Left hindlimb (tissue), 1 donor: ENCODE results near the gene COX7B2.

Source experiments
- DNase-seq: peaks from one replicate; pipeline ENCODE4 v3.0.0-alpha.2; 2018

Gene COX7B2

DNA sequence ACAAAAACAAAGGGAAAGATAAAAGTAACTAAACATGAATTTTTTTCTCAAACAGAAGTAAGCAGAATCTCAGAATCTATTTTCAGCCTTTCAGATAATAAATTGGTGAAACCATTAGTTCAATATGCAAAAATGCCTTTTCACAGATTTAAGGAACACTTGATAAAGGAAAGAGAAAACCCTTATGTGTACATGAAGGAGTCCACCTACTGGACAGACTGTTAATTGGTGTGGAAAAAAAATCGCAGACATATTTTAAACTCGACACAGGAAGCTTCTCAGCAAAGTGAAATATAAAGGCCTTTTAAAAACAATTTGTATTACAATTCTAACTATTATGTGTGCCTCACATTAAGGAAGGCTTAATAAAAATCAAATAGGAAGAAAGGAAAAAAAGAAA lies 22.3 kb downstream of the COX7B2 start:
- DNase-seq, result no peak

DNA sequence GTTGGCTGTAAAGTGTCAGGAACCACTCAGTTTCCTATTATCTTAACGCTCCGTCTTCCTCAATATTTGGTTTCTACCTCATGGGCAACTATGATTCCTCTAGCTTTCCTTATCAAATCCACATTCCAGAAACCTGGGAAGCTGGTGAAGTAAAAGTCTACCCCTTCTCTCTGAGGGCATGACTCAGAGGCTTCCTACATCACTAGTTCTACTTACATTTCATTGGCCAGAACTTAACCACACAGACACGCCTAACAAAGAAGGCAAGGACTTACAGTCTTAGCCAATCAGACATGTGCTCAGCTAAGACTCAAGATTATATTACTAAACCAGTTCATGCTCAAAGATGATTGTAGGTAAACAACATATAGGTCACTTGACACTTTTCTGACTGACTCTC lies 30.4 kb downstream of the COX7B2 start:
- no peak for DNase-seq

DNA sequence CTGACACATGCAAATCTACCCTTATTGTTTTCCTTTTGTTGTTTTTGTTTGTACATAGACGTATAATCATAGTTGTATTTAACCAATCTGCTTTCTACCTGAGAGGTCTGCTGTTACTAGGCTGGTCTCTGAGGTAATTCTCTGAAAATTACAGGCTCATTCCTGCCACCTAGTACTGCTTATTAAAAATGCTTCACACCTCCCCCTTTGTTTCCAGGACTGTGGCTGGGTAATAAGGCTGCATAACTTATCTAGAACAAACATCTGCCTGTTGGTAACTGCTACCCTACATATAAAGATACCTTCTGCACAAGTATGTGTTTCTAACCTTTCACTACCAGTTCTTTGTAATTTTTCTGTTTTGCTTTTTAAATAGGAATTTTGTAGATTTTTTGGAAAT lies 34.2 kb downstream of the COX7B2 start:
- no peak for DNase-seq

DNA sequence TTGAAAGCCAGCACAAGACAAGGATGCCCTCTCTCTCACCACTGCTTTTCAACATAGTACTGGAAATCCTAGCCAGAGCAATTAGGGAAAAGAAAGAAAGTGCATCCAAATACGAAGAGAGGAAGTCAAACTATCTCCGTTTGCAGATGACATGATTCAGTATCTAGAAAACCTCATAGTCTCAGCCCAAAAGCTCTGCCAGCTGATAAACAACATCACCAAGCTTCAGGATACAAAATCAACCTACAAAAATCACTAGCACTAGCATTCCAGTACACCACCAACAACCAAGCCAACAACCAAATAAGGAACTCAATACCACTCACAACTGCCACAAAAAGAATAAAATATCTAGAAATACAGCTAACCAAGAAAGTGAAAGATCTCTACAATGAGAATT lies 38.6 kb downstream of the COX7B2 start:
- no peak for DNase-seq

DNA sequence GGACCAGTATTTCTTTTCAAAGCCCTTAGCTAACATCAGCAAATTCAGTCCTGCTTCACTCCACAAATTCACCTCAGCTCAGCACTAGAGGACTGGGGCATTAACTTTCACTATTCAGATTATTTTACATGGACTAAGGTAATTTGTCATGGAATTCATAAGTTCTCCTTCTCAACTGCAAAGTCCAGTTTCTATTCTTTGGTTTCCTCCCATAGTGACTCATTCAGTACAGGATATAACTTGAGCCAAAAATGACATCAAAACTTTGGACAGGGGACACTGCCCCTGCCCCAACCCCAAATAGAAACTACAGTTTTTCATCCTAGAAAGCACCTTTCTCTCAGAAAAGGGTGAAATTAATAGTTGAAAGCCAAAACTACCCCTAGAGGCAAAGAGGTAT lies 52.7 kb downstream of the COX7B2 start:
- no peak for DNase-seq

DNA sequence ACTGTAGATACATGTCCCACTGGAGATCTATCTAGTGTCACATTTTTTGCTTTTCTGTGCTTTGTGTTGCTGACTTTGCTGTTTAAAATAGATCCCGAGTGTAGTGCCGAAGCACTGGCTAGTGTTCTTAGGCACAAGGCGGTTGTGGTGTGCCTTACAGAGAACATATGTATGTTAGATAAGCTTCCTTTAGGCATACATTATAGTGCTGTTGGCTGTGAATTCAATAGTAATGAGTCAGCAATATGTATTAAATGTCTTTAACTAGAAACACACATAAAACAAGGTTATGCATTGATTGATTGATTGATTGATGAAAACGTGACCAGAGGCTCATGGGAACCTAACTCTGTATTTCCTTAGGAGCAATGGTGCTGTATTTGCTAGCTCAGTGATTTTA lies 56.2 kb downstream of the COX7B2 start:
- no peak for DNase-seq

DNA sequence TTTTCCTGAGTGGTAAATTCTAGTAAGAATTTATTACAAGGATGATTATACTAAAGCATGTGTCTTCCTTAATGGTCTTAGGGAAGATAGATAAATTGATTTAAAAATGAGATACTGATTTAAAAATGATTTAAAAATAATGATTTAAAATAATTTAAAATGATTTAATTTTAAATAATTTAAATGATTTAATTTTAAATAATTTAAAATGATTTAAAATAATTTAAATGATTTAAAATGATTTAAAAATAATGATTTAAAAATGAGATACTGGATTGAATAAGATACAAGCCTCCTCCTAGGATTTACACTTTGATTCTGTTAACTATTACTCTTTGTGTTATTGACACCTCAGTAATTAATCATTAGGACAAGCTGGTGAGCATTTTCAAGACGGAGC lies 59.0 kb downstream of the COX7B2 start:
- DNase-seq, result no peak

DNA sequence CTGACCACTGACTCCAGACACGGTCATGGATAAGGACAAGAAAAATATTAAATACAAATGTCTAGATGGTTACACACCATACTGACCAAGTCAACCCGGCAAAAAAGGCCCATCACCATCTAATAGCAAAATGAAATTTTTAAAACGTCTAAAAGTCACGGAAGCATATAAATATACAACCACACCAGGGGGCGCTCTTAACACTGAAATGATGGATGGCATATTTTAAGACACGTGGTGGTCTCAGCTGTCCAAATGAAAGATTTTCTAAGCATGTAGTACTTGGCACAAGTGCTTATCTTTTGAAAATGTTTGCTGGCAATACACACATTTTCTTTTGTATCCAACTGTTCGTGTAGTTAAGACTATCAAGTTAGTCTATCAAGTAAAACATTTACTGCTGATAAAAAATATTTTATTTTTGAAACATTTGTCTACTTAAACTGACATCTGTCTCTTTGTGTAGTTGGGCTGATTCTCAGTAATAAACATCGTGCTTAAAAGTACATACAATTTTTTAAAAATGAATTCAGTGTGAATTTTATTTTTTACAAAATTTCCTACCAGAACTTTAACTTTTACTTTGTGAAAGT lies 64.6 kb downstream of the COX7B2 start:
- no peak for DNase-seq

DNA sequence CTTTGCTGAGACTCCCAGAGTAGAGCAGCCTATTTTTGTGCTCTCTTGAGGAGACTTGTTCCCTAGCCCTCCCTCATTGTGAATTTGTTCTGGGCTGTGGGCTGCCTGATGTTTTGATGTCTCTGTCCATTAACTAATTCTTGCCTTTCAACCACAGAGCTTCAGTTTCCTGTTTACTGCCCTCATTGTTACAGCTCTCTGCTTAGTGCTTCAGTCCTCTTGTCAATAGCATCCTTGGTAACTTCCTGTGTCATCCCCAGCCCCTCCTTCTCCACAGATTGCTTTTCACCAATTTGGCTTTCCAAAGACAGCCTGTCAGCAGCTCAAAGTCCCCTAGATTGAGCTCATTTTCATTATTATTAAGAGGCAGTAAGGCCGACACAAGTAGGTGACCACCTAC lies 69.9 kb downstream of the COX7B2 start:
- no peak for DNase-seq

DNA sequence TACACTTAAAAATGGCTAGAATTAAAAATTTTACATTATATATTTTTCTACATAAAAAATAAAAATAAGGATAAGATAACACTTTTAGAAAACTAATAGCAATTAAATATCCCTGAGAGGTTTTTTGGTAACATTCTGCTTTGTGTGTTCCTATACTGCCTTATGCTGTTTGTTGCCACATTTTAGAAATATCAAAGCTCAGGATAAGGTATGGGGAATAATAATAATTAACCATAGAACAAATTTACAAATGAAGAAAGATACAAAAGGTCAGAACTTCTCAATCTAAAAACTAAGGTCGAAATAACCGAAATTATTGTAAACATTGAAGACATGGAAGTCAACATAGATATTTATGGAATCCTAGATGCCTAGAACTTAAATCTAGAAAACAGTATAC lies 71.4 kb downstream of the COX7B2 start:
- no peak for DNase-seq

DNA sequence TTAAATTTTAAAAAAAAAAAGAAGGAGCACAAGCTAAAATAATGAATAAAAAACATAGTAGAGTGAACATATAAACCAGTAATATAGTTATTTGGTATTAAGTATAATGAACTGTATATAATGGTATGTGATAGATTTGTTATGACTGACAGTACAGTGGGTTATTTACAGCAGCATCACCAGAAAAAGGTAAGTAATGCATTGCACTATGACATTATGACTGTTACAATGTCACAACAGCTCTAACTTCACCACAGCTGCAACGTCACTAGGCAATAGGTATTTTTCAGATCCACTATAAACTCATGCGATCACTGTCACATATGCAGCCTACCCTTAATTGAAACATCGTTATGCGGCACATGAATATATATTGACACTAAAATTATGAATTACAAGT lies 72.5 kb downstream of the COX7B2 start:
- no peak for DNase-seq

DNA sequence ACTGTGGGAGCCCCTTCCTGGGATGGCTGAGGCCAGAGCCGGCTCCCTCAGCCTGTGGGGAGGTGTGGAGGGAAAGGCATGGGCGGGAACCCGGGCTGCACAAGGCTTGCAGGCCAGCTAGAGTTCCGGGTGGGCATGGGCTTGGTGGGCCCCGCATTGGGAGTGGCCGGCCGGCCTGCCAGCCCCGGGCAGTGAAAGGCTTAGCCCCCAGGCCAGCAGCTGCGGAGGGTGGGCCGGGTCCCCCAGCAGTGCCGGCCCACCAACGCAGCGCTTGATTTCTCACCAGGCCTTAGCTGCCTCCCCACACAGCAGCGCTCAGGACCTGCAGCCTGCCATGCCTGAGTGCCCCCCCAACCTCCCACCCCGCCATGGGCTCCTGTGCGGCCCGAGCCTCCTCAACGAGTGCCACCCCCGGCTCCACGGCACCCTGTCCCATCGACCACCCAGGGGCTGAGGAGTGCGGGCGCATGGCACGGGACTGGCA lies 78.0 kb downstream of the COX7B2 start:
- no peak for DNase-seq

DNA sequence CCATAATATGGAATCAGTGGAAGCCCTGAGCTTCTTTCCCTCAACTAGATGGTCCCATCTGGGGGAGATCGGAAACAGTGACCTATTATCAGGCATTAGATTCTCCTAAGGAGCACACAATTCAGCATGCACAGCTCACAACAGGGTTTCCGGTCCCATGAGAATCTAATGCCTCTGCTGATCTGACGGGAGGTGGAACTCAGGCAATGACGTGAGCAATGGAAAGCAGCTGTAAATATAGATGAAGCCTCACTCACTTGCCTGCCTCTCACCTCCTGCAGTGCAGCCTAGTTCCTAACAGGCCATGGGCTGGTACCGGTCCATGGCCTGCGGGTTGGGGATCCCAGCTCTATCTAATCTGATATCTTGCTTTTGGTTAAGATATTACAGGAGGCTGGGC lies 88.9 kb downstream of the COX7B2 start:
- DNase-seq, result no peak

DNA sequence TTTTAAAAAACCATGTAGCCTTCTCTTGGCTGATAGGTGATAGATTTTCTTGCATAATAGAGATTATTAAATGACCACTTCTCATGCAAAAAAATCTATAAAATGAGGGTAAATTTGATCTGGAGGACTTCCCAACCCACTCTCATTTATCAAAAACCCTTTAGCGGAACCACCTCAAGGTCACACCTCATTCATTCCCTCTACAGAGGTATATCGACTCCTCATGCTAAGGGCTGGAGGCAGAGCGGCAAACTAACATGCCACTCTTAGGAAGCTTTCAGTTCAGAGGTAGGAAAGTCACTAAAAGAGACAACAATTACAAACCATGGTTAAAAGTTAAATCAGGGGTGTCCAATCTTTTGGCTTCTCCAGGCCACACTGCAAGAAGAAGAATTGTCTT lies 90.0 kb downstream of the COX7B2 start:
- DNase-seq, result no peak

DNA sequence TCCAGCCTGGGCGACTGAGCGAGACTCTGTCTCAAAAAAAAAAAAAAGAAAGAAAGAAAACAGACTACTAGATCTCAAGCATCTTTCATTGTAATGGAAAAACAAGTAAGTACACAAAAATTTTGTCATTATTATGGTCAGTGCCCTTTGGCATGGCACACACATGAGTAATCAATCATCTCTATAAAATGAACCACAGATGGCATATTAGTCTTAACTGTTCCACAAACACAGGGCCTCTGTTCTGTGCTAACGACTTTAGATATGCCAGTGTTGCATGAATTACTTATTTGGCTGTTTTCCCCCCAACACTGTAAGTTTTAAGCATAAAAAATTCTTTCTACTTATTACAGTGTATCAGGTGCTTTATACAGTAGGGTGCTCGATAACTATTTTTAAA lies 90.4 kb downstream of the COX7B2 start:
- DNase-seq, result no peak

DNA sequence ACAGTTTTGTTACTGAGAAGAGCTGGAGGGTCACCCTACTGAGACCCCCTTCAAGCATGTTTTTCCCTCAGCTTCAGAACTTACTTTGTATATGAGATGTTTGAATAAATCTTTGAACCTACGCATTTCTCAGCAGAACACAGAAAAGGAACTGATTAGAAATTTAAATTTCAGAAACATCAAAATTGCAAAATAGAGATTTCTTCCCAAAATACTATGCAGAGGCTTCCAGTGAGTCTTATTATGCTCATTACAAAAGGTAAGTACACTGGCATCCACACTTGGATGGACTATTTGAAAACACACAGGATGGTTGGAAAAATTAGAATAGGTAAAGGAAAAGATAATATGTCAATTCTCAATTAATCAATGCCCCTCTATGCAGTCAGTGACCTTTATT lies 91.2 kb downstream of the COX7B2 start:
- no peak for DNase-seq

DNA sequence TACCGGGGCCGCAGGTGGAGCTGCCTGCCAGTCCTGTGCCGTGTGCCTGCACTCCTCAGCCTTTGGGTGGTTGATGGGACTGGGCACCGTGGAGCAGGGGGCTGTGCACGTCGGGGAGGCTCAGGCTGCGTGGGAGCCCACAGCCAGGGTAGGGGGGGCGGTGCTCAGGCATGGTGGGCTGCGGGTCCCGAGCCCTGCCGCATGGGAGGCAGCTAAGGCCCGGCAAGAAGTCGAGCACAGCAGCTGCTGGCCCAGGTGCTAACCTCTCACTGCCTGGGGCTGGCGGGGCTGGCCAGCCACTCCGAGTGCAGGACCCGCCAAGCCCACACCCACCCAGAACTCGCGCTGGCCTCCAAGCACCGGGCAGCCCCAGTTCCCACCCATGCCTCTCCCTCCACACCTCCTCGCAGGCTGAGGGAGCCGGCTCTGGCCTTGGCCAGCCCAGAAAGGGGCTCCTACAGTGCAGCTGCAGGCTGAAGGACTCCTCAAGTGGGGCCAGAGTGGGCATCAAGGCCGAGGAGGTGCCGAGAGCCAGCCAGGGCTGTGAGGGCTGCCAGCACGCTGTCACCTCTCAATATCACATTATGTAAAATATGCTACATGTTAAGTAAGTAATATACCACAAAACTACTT lies 104.1 kb downstream of the COX7B2 start:
- no peak for DNase-seq

DNA sequence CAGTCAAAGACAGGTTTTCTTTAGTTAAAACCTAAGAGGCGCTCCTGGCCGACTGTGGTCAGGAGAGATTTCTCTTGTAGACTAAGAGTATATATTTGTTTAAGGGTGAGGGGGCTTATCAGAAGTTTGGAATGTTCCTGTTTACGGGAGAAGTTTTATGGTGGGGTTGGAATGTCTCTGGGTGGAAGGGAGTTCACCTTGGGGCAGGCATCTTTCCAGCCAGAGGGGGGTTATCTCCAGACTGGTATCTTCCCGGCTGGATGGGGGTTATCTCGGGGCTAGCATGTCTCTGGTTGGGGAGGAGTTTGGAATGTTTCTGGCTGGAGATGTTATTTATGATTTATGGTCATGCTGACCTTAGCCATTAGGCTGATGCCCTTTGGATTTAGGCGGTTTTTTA lies 116.0 kb downstream of the COX7B2 start:
- no peak for DNase-seq

DNA sequence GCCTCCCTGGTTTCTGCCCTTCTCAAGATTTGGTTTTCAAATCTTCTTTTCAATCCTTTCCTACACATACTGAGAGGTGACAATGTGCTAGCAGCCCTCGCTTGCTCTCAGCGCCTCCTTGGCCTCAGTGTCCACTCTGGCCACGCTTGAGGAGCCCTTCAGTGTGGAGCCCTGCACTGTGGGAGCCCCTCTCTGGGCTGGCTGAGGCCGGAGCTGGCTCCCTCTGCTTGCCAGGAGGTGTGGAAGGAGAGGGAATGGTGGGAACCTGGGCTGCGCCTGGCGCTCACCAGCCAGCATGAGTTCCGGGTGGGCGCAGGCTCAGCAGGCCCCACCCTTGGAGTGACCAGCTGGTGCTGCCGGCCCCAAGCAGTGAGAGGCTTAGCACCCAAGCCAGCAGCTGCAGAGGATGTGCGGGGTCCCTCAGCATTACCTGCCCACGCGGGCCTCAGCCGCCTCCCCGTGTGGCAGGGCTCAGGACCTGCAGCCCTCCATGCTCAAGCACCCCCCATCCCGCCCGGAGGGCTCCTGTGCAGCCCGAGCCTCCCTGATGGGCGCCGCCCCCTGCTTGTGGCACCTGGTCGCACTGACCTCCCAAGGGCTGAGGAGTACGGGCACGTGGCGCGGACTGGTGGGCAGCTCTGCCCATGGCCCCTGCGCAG lies 127.5 kb downstream of the COX7B2 start:
- no peak for DNase-seq

DNA sequence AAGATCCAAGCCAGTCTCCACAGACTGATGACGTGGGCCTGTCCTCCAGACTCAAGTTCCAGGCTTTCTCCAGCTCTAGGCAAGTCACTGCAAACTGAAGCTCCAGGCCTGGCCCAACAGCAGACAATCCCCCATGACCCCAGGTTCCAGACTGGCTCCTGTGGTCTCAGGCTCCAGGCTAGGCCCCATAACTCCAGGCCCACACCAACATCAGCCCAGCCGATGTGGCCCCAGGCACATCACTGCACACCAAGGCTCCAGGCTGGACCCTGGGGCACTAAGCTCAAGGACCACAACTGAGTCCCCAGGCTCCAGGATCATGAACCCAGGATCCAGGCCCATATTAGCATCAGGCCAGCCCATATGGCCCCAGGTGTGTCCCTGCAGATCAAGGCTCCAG lies 143.6 kb downstream of the COX7B2 start:
- no peak for DNase-seq

DNA sequence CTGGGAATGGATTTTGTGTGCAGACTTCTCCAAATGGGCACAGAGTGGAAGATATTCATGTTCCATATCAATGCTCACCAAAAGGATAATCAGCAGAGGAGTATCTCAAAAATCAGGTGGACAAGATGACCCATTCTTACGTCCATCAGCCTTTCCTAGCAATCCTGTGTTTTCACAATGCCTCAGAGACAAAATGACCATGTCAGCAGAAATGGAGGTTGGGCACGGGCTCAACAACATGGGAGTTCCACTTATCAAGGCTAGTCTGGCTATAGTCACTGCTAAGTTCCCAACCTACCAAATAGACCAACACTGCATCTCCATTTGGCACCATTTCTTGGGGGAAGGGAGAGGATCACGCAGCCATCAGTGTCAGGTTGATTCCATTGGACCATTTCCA lies 179.0 kb downstream of the COX7B2 start:
- DNase-seq, result no peak

DNA sequence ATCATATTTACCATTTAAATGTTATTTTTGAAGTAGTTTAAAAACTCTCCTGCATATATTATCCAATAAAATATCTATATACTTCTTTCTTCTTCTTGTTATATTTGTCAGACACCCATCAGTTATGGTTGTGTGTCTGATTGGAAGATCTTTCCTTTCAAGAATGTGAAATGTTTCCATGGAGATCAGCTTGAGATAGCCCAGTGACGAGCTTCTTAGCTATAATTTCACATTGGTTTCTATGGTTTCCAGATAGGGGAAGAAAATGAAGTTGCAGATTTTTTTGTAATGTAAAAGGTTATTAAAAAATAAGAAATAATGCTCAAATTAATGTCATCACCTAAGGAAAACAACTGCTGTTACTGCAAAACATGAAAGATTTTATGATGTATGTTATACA lies 189.0 kb downstream of the COX7B2 start:
- no peak for DNase-seq

DNA sequence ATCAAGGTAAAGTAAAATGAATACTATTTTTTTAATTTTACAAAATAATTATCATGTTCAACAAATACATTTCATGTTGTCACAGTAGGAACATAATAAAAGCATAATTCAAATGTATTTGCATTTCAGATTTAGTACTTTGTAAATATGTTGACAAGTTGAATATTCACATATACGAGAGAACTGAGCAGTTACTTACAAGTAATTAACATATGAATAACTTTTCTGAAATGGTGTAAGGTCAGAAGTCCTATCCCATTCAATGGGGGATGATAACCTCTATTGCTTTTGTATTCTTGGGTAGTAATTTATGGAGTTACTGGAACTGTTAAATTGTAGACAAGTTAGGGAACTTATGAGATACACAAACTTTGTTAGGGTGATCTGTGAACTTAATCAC lies 191.1 kb downstream of the COX7B2 start:
- no peak for DNase-seq

DNA sequence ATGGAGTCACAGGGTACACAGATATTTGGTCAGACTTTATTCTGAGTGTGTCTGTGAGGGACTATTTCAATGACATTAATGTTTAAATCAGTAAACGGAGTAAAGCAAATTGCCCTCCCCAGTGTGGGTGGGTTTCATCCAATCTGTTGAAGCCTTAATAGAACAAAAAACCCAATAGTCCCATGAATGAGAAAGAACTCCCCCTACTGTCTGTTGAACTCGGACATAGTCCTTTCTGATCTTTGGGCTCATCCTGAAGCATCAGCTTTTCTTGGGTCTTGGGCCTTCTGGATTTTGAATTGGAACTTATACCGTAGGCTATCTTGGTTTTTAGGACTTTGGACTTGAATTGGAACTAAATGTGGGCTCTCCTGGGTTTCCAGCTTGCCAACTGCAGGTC lies 193.6 kb downstream of the COX7B2 start:
- no peak for DNase-seq

DNA sequence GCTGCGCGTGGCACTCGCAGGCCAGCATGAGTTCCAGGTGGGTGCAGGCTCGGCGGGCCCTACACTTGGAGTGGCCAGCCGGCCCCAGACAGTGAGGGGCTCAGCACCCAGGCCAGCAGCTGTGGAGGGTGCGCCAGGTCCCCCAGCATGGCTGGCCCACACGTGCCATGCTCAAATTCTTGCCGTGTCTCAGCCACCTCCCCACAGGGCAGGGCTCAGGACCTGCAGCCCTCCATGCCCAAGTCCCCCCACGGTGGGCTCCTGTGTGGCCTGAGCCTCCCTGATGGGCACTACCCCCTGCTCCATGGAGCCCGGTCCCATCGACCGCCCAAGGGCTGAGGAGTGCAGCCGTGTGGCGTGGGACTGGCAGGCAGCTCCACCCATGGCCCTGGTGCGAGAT lies 210.2 kb downstream of the COX7B2 start:
- DNase-seq, result no peak
